Measurements from ENCODE around the gene CLEC4G.
A peak's percentile ranks its signal among the peaks of the same experiment; 100 is the strongest.

The CLEC4G gene

DNA sequence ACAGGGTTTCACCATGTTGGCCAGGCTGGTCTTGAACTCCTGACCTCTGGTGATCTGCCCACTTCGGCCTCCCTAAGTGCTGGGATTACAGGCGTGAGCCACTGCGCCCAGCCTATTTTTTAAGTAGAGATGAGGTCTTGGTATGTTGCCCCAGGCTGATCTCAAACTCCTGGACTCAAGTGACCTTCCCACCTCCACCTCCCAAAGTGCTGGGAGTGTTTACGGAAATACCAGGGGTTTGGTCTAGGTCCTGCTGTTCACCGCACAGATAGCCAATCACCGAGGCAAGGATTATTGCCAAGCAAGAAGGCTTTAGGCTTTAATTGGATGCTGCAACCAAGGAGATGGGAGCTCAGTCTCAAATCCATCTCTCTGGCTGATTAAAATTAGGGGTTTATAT is 11.6 kb downstream of the CLEC4G start:
- DNase-seq = no peak

DNA sequence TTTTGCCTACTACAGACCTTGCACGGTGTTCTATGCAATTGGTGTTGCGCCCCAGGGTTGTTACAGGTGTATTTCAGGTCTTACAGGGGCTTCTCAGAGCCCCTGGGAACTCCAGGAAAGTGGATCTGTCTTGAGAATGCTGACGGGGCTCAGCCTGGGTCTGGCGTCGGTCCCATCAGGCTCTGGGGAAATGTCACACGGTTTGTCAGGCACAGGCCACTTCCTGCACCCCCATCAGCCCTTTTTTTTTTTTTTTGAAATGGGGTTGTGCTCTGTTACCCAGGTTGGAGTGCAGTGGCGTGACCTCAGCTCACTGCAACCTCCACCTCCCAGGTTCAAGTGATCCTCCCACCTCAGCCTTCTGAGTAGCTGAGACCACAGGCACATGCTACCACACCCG is 13.2 kb downstream of the CLEC4G start:
- DNase-seq = no peak

DNA sequence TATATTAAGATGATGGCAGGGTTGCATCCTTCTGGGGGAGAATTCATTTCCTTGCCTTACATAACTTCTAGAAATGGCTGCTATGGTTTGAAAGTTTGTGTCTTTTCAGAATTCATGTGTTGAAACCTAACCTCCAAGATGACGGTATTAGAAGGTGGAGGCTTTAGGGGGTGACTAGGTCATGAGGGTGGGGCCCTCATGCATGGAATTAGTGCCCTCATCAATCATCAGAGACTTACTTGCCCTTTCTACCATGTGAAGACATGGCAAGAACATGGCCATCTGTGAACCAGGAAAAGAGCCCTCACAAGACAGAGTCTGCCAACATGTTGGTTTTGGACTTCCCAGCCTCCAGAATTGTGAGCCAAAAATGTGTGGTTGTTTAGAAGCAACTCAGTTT is 15.1 kb downstream of the CLEC4G start:
- DNase-seq = no peak

- DNase-seq = no peak
Measured at GRCh38 chr19:7715671-7716070, 16.2 kb downstream of the CLEC4G start.

GRCh38 chr19:7710616-7711015 is 21.3 kb downstream of the CLEC4G start:
- DNase-seq = no peak

DNA sequence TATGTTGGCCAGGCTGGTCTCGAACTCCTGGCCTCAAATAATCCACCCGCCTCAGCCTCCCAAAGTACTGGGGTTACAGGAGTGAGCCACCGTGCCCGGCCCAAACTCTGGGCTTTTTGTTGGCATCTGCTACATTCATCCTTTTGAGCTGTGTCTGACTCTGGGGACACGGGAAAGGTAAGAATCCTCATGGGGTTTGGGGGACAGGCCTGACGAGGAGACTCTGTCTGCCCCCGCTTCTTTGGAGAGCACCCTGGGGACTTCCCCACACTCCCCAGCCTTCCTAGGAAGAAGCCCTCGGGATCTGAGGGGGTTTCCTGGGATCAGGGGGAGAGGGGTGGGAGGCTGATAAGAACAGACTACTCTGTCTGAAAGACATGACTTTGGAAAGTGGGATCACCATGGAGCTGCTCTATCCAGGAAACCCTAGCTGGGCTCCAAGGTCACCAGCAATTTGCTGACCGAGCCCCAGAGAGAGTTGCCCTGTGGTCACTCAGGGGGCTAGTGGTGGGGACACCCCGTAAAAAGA is 21.9 kb downstream of the CLEC4G start:
- DNase-seq = no peak

DNA sequence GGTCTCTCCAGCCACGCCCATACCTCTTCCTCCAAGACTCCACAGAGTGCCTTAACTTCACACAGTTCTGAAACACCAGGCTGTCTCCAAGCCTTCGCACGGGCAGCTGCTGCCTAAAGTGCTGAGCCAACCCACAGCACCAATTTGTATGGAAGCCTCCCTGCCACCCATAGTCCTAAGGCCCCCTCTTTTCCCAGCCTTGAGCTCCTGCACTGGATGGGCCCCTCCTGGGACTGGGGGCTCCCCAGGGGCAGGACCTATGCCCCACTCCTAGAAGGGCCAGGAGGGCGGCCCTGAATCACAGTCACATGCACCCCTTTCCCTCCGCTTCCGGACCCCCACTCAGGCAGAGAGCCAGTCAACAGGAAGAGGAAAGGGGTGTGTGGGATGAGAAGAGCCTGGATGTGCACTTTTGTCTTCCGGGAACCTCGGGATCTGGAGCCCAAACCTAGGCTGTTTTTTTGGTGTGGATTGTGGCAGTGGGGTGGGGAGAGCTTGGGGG is 24.9 kb downstream of the CLEC4G start:
- no peak for DNase-seq

DNA sequence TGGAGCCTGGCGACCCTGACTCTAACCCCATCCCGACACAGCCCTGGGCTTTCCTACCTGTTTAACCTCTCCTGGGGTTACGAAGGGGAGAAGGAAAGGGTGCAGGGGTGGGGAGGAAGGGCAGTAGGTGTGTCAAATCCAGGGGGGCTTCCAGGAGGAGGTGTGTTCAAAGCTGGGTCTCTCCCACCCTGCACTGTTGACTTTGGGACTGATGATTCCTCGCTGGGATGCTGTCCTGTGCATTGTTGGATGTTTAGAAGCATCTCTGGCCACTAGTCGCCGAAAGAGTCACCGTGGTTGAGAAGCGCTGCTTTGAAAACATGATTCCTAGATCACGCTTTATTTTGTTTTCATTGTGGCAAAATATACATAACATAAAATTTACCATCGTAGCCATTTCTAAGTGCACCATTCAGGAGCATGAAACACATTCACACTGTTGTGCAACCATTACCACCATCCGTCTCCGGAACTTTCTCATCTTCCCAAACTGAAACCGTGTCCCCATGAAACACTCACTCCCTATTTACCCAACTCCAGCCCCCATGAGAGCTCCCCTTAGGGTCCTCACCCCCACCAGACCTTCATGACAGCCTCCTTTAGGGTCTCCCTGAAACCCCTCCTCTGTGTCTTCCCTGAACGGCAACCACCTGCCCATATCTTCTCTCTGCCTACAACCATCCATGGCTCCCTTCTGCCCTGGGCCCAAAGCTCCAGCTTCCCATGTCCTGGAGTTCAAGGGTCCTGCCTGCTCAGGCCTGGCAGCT is 25.5 kb downstream of the CLEC4G start:
- DNase-seq = no peak

DNA sequence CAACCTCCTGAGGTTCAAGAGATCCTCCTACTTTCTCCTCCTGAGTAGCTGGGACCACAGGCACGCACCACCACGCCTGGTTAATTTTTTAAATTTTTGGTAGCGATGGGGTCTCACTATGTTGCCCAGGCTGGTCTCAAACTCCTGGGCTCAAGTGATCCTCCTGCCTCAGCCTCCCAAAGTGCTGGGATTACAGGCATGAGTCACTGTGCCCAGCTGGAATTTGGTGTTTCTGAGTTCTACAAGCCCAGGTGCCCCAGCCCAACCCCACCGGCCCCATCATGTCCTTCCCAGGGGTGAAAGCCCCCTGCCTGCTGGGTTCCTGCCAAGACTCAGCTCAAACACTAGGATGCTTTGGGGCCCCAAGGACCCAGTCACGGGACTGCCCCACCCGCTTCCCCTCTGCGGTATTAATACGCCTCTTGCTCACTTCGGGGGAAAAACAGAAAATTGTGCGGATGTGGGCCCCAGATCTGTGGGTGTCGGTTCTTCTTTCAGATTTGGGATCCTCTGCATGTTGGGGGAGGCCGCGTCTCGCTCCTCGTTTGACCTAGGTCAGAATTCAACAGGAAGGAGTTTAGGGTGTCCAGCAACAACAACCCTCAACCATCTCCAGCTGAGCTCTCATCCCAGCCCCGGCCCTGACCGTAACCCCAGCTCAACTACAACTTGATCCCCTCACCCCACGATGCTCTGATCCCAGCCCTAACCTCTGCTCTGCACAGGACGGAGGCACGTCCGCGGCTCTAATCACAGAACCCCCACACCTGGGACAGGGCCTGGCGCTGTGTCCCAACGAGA is 26.3 kb downstream of the CLEC4G start:
- DNase-seq = peak; percentile 90

DNA sequence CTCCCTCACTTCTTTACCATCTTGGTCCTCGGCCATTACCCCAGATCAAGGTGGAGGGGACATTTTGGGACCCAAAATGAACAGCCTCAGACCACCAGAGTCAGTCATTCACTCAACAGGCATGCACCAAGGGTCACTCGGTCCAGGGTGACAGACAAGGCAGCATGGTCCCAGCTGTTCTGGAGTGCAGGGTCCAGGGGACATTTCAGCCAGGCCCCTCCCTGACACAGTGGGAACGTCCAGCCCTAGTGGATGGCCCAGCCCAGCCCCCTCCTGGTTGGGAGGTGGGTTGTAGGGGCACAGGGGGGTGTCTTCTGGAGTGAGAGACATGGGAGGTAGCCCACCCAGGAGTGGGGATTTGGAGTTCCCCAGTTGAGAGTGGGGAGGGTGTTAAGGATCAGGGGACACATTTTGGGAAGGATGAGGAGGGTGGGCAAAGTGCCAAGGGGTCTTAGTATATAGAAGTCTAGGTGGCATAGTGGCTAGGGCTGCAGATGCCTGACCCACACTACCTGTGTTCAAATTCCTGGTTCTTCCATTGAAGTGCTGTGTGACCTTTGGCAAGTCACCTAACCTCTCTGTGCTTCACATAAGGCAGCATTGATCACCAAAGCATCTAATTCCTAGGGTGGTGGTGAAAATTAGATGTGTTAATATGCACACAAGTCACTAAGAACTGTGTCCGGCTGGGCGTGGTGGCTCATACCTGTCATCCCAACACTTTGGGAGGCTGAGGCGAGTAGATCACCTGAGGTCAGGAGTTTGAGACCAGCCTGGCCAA is 27.4 kb downstream of the CLEC4G start:
- no peak for DNase-seq

- no peak for DNase-seq
Measured at GRCh38 chr19:7703332-7703731, 28.6 kb downstream of the CLEC4G start.

GRCh38 chr19:7701654-7702457 is 30.1 kb downstream of the CLEC4G start, which contains the start of gene FCER2:
Gene FCER2, minus strand, starts transcription at chr19:7702131. Its CDS starts 2,371 bp downstream, at chr19:7699760.
- DNase-seq = no peak

GRCh38 chr19:7701049-7701653 is 30.8 kb downstream of the CLEC4G start:
- no peak for DNase-seq

DNA sequence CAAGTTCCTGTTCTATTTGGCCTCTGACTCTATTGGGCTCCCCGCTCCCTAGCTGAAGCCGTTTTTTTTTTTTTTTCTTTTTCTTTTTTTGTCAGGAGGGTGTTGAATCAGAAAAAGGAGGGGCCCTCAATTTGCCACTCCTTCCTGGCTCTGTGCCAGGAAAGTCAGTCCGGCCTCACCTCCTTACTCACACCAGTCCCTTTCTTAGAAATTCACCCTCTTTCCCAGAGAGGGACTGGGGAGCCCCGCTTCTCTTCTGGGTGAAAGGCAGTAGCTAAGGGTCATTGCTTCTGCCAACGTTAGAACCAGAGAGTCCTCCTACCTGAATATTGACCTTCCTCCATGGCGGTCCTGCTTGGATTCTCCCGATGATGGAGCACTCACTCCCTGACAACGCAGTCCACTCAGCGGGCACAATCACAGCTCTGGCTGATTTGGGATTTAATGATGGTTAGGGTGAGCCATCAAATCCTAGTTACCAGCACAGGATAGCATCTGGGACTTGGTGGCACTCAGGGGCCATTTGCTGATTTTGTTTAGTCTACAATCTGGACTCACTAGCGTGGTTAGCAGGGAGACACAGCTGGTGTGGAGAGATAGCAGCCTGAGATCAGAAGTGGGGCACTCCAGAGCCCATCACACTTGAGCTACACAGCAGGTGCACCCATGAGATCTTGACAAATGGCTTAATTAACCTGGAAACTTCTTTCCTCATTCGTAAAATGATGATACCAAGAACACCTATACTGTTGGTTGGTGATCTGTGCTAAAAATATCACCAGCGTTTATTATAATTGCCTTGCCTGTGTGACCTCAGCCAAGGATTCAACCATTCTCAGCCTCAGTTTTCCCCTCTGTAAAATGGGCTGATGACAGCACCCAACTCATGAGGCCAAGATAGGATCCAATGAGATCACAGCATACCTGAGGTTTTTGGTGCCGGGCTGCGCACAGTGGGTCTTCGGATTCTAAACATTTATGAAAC is 32.2 kb downstream of the CLEC4G start:
- DNase-seq = no peak

- no peak for DNase-seq
Measured at GRCh38 chr19:7699003-7699402, 32.9 kb downstream of the CLEC4G start.

DNA sequence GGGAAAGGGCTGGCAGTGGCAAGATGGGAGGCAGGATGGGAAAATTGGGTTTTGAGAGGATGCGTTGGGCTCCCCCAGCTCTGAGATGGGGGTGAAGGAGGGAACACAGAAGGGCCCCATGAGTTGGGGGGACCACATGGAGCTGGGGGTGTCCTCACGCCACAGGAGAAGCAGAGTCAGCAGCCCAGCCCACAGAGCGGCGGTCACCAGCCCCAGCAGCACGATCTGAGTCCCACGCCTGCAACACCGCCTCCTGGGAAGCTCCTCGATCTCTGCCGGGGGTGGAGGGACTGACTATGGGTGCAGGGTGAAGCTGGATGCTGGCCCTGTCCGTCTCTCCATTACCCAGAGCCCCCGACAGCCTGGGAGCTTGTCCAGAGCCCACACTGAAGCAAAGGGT is 33.3 kb downstream of the CLEC4G start:
- DNase-seq = no peak

GRCh38 chr19:7697721-7698287 is 34.1 kb downstream of the CLEC4G start:
- DNase-seq = no peak

DNA sequence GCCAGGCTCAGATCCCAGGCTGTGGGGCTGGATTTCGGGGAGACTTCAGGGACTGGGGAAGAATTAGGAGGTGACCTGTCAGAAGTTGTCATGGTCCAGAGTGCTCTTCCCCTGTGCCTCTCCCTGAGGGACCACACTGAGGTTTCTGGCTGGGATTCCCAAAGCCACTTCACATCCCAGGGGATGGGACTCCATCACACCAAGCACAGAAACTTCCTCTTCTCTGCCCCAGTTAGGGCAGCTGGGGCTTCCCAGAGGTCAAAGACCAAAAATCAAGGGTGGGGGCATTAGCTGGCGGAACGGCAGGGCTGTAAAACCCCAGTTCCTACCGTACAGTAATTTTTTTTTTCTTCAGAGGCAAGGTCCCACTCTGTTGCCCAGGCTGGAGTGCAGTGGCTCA is 37.4 kb downstream of the CLEC4G start:
- no peak for DNase-seq

DNA sequence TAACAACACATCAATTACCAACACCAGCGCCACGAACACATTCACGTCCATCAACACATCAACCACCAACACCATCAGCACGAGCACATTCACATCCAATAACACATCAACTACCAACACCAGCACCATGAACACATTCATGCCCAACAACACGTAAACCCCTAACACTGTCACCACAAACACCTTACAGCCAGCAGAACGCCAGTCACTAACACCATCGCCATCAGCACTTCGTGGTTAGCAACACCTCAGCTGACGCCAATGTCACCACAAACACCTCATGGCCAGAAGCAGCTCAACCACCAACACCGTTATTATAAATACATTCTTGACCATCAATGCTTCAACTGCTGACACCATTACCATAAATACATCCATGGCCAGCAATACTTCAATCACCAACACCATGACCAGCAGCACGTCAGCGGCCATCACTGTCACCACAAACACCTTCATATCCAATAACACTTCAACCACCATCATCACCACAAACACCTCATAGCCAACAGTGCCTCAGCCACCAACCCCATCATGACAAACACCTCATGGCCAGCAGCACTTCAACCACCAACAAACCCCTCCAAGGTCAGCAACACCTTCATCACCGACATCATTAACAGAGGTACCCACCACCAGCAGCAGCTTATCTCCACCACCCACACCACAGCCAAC is 39.4 kb downstream of the CLEC4G start:
- DNase-seq = no peak
